SK-N-SH (cell line): ENCODE data around the gene KRT85. TPM values are rescaled to one million over a fixed set of nuclear protein-coding genes. Genes with fewer than 3 reads are reported as not detected.

ENCODE experiments used
- CTCF ChIA-PET: fragments of 300-600, 350-600 bp; formaldehyde crosslinking; extraction: SDS; loops from one replicate; lab custom pipeline; 2021; lab: Yijun Ruan, JAX
- POLR2A ChIA-PET: fragments of 350-600 bp; sonication (Branson Sonifier 250); formaldehyde crosslinking; extraction: SDS; loops from one replicate; lab custom pipeline; 2020; ENCODE audit warnings: antibody characterized with exemption, inconsistent platforms; lab: Yijun Ruan, JAX
- DNase-seq: peaks from one replicate; pipeline ENCODE4 v3.0.0; 2012
- H2AFZ ChIP-seq: fragments of 200-600 bp; sonication (generic); 2 replicates; pipeline ENCODE4 v1.8.1; 2016; ENCODE audit warnings: antibody characterized with exemption, mild to moderate bottlenecking, low read depth
- H3F3A ChIP-seq: fragments of 200-600 bp; sonication (generic); replicated peaks from 2 replicates; pipeline ENCODE3; 2016; ENCODE audit warnings: antibody characterized with exemption, mild to moderate bottlenecking; ENCODE audit not compliant: insufficient read depth
- H3K27ac ChIP-seq, 2 experiments: fragments of 200-500 bp in 1 of 2; fragments of 200-600 bp in 1 of 2; sonication (Bioruptor generic) in 1 of 2; sonication (generic), shearing (Covaris generic) in 1 of 2; 2 replicates each; pipeline versions ENCODE4 v1.5.1 to v1.6.1; 2014 to 2016; ENCODE audit warnings: low read depth in 2 of 2, inconsistent platforms in 1 of 2, low read length in 1 of 2, mild to moderate bottlenecking in 1 of 2, mixed read lengths in 1 of 2
- H3K27me3 ChIP-seq: fragments of 200-600 bp; sonication (generic), shearing (Covaris generic); 2 replicates; pipeline ENCODE4 v1.6.1; 2016; ENCODE audit warnings: mixed run types; ENCODE audit not compliant: insufficient read depth
- H3K36me3 ChIP-seq, 2 experiments: fragments of 200-500 bp in 1 of 2; fragments of 200-600 bp in 1 of 2; sonication (Bioruptor generic) in 1 of 2; sonication (generic) in 1 of 2; replicated peaks in 1 of 2; 2 replicates each; pipeline versions ENCODE3 to v1.5.1; 2014 to 2016; ENCODE audit warnings: low read length in 1 of 2, mild to moderate bottlenecking in 1 of 2; ENCODE audit not compliant: insufficient read depth in 2 of 2, control insufficient read depth in 1 of 2
- H3K4me1 ChIP-seq, 2 experiments: fragments of 200-500 bp in 1 of 2; fragments of 200-600 bp in 1 of 2; sonication (Bioruptor generic) in 1 of 2; sonication (generic), shearing (Covaris generic) in 1 of 2; 2 replicates each; pipeline versions ENCODE4 v1.5.1 to v1.6.1; 2014 to 2016; ENCODE audit warnings: low read depth in 1 of 2, low read length in 1 of 2, mixed run types in 1 of 2; ENCODE audit not compliant: insufficient read depth in 2 of 2, control insufficient read depth in 1 of 2
- H3K4me2 ChIP-seq: fragments of 200-600 bp; sonication (generic), shearing (Covaris generic); 2 replicates; pipeline ENCODE4 v1.6.1; 2017; ENCODE audit warnings: mixed run types
- H3K4me3 ChIP-seq, 2 experiments: fragments of 200-500 bp in 1 of 2; fragments of 200-600 bp in 1 of 2; sonication (Bioruptor generic) in 1 of 2; sonication (generic), shearing (Covaris generic) in 1 of 2; 2 replicates each; pipeline versions ENCODE4 v1.5.1 to v1.8.1; 2014 to 2016; ENCODE audit warnings: low read depth in 2 of 2, inconsistent platforms in 1 of 2, low read length in 1 of 2, mild to moderate bottlenecking in 1 of 2, mixed read lengths in 1 of 2, moderate library complexity in 1 of 2
- H3K79me2 ChIP-seq: fragments of 200-600 bp; sonication (generic); 2 replicates; pipeline ENCODE4 v1.8.1; 2017; ENCODE audit warnings: mild to moderate bottlenecking; ENCODE audit not compliant: insufficient read depth
- H3K9ac ChIP-seq: fragments of 200-600 bp; sonication (generic); 2 replicates; pipeline ENCODE4 v1.6.1; 2017; ENCODE audit warnings: mixed run types
- H3K9me2 ChIP-seq: fragments of 200-600 bp; sonication (generic); 2 replicates; pipeline ENCODE4 v1.6.1; 2017; ENCODE audit warnings: mixed run types
- H3K9me3 ChIP-seq: fragments of 200-600 bp; sonication (generic); 2 replicates; pipeline ENCODE4 v1.6.1; 2017; ENCODE audit warnings: mixed run types, mild to moderate bottlenecking, moderate library complexity
- H4K20me1 ChIP-seq: fragments of 200-600 bp; sonication (generic); 2 replicates; pipeline ENCODE4 v1.6.1; 2017; ENCODE audit warnings: mild to moderate bottlenecking, mixed run types; ENCODE audit not compliant: insufficient read depth
- ELF1 ChIP-seq: IDR thresholded peaks from 2 replicates; pipeline ENCODE4 v1.4.0; 2012
- FOXJ3 ChIP-seq: sonication (generic); formaldehyde crosslinking; IDR thresholded peaks from 2 replicates; pipeline ENCODE4 v1.5.1; 2020; ENCODE audit warnings: mild to moderate bottlenecking, missing genetic modification reagents
- GATA2 ChIP-seq: sonication (generic); formaldehyde crosslinking; IDR thresholded peaks from 2 replicates; pipeline ENCODE4 v1.5.0; 2020; ENCODE audit warnings: mild to moderate bottlenecking, missing genetic modification reagents
- JUND ChIP-seq: IDR thresholded peaks from 2 replicates; pipeline ENCODE4 v1.4.0; 2012
- MEF2A ChIP-seq: IDR thresholded peaks from 2 replicates; pipeline ENCODE4 v1.4.0; 2012; ENCODE audit warnings: low read depth, borderline replicate concordance
- MXI1 ChIP-seq: IDR thresholded peaks from 2 replicates; pipeline ENCODE4 v1.6.1; 2012; ENCODE audit warnings: mild to moderate bottlenecking, low read depth, low read length, improper control_type of control experiment
- NFIC ChIP-seq: IDR thresholded peaks from 2 replicates; pipeline ENCODE4 v1.4.0; 2012; ENCODE audit warnings: borderline replicate concordance
- NRF1 ChIP-seq: IDR thresholded peaks from 2 replicates; pipeline ENCODE4 v1.6.1; 2012; ENCODE audit warnings: low read depth, mild to moderate bottlenecking, low read length
- PBX3 ChIP-seq: IDR thresholded peaks from 2 replicates; pipeline ENCODE4; 2012
- POLR2AphosphoS5 ChIP-seq: IDR thresholded peaks from 2 replicates; pipeline ENCODE4 v1.6.1; 2012; ENCODE audit warnings: low read depth, low read length
- RAD21 ChIP-seq: IDR thresholded peaks from 2 replicates; pipeline ENCODE4 v1.6.1; 2012; ENCODE audit warnings: mild to moderate bottlenecking, low read length
- RFX5 ChIP-seq: IDR thresholded peaks from 2 replicates; pipeline ENCODE4 v1.6.1; 2012; ENCODE audit warnings: mild to moderate bottlenecking, improper control_type of control experiment, low read length
- RXRA ChIP-seq: IDR thresholded peaks from 2 replicates; pipeline ENCODE4 v1.4.0; 2012; ENCODE audit warnings: low read depth, mild to moderate bottlenecking, borderline replicate concordance
- SMC3 ChIP-seq: IDR thresholded peaks from 2 replicates; pipeline ENCODE4 v1.6.1; 2012; ENCODE audit warnings: low read depth, low read length, improper control_type of control experiment
- TAF1 ChIP-seq: IDR thresholded peaks from 2 replicates; pipeline ENCODE4 v1.6.1; 2012; ENCODE audit warnings: low read depth, mild to moderate bottlenecking, low read length, moderate library complexity, borderline replicate concordance
- TCF12 ChIP-seq: IDR thresholded peaks from 2 replicates; pipeline ENCODE4 v1.4.0; 2012
- TEAD4 ChIP-seq: IDR thresholded peaks from 2 replicates; pipeline ENCODE4 v1.4.0; 2012; ENCODE audit warnings: mild to moderate bottlenecking, borderline replicate concordance; ENCODE audit not compliant: insufficient read depth
- ZBTB33 ChIP-seq: IDR thresholded peaks from 2 replicates; pipeline ENCODE4 v1.4.0; 2012; ENCODE audit warnings: low read depth, borderline replicate concordance
- WGBS: methylation state at CpG from one replicate; pipeline ENCODE4 v1.1.6; 2017; ENCODE audit warnings: low lambda C conversion rate; 5-methylcytosine and 5-hydroxymethylcytosine counted together
- polyA plus RNA-seq, 3 experiments: library from polyadenylated mRNA; depleted of rRNA; stranded (reverse); fragments of >200 nt; gene quantifications; 2 replicates each; pipeline ENCODE4 v1.2.3, GENCODE V29; 2012
- TF ChIP-seq, protein P1 (sequence below): IDR thresholded peaks from 2 replicates; pipeline ENCODE4 v1.4.0; 2012; ENCODE audit warnings: low read depth

The KRT85 gene
- polyA plus RNA-seq, 1 of the 3 experiments (the other 2 are of a cell fraction): not detected

DNA sequence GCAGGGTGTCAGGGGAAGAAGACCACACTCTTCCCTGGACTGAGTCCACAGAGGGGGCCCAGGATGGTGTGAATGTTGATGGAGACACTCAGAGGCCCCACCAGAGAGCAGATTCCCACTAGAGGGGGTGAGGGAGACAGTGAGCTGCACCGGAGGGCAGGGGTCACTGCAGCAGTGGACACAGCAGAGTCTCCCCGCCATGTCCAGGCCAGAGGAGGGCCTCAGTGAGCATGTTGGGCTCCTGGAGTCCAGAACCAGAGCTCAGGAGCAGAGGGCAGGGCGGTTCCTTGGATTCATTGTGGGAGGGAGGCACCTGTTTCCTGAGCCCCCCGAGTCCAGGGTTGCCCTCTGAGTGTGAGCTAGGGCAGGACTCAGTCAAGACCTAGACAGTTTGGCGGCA lies 40.6 kb upstream of the KRT85 start:
- no peaks in the 10 kb centered on the region for H3K79me2 ChIP-seq
- no peaks in the 10 kb centered on the region for H3K4me1 ChIP-seq
- DNase-seq: no peak
- no peaks in the 10 kb centered on the region for H3K9me2 ChIP-seq
- H3K4me2 ChIP-seq: no peak overlapping the region
- H3K9ac ChIP-seq: no peak overlapping the region
- no peak overlapping the region for H3K4me3 ChIP-seq
- H3K27me3 ChIP-seq: peaks cover 21% of the 10 kb centered on the region
- H3K27ac ChIP-seq: no peak overlapping the region
- H2AFZ ChIP-seq: no peak overlapping the region
- H3K9me3 ChIP-seq: no peaks in the 10 kb centered on the region
- ChIA-PET CTCF (interaction anchor here (1.3 to 1.4 kb wide), 2 partner anchors 8 to 35 kb away, joined by 3 to 5 read pairs; no protein-coding TSS in a partner anchor), POLR2A (no interaction called here)
- H3K36me3 ChIP-seq: no peaks in the 10 kb centered on the region
- H3F3A ChIP-seq: no peaks in the 10 kb centered on the region
- WGBS: 0% methylated on average over 1 of the region's 5 CpGs
- H4K20me1 ChIP-seq: no peaks in the 10 kb centered on the region
- no peak for TF ChIP-seq POLR2AphosphoS5
- no peak for TF ChIP-seq RFX5
- no peak for TF ChIP-seq NRF1
- TF ChIP-seq PBX3: no peak
- TF ChIP-seq RXRA: no peak
- TF ChIP-seq TCF12: no peak
- TF ChIP-seq TAF1: no peak
- no peak for TF ChIP-seq MEF2A
- TF ChIP-seq FOXJ3 (CRISPR knock-in tag): no peak
- no peak for TF ChIP-seq JUND
- no peak for TF ChIP-seq ZBTB33
- no peak for TF ChIP-seq SMC3
- no peak for TF ChIP-seq TEAD4
- TF ChIP-seq, protein P1, sequence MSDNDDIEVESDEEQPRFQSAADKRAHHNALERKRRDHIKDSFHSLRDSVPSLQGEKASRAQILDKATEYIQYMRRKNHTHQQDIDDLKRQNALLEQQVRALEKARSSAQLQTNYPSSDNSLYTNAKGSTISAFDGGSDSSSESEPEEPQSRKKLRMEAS: no peak
- TF ChIP-seq GATA2 (CRISPR knock-in tag): no peak
- TF ChIP-seq NFIC: no peak
- no peak for TF ChIP-seq MXI1
- TF ChIP-seq ELF1: no peak

GRCh38 chr12:52405922-52406385 lies 38.7 kb upstream of the KRT85 start, which contains the start of gene KRT82:
Gene KRT82, minus strand, starts transcription at chr12:52406335. Its CDS starts 58 bp downstream, at chr12:52406277.
- no peaks in the 10 kb centered on the region for H3K36me3 ChIP-seq
- H3F3A ChIP-seq: no peaks in the 10 kb centered on the region
- ChIA-PET POLR2A (no interaction called here), CTCF (no interaction called here)
- H3K4me3 ChIP-seq: no peak within 1 kb of the TSS
- H3K27me3 ChIP-seq: peaks cover 24% of the 10 kb centered on the region
- H4K20me1 ChIP-seq: no peaks in the 10 kb centered on the region
- H3K9me3 ChIP-seq: no peaks in the 10 kb centered on the region
- H3K4me2 ChIP-seq: no peak within 1 kb of the TSS
- WGBS: 52% methylated on average over 10 of the region's 14 CpGs
- TF ChIP-seq RAD21: no peak
- no peaks in the 10 kb centered on the region for H3K79me2 ChIP-seq
- no peaks in the 10 kb centered on the region for H3K4me1 ChIP-seq
- H2AFZ ChIP-seq: no peak within 1 kb of the TSS
- H3K9ac ChIP-seq: no peak within 1 kb of the TSS
- no peaks in the 10 kb centered on the region for H3K9me2 ChIP-seq
- no peak within 1 kb of the TSS for H3K27ac ChIP-seq
- no peak for DNase-seq
